VCaP (cell line): ENCODE measurements around the gene FBXW11.
A peak's percentile ranks its signal among the peaks of the same experiment; 100 is the strongest.

Source experiments
- H3K27ac ChIP-seq: fragments of 450-650 bp; 2 replicates; pipeline ENCODE4 v1.5.1; 2017
- TF ChIP-seq, protein P1 (sequence below): fragments of 450-650 bp; conservative IDR thresholded peaks from 2 replicates; pipeline ENCODE4 v1.5.1; 2017; ENCODE audit warnings: mild to moderate bottlenecking, moderate library complexity

FBXW11 gene

DNA sequence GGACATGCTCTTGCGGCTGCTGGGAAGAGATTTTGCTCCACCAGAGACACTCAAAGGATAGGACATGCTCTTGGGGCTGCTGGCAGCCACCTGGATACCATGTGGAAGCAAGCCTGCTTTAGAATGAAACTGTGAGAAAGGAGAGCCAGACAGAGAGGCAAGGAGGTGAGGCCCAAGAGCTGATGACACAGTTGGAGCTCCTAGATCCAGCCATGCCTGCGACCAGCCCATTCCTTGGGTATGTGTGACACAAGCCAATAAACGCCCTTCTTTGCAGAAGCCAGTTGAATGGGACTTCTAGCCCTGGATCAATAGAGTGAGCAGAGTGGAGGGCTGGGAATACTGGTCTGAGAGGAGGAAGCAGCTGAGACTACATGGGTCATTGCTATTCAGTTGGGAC is 151.2 kb downstream of the FBXW11 start:
- TF ChIP-seq, protein P1, sequence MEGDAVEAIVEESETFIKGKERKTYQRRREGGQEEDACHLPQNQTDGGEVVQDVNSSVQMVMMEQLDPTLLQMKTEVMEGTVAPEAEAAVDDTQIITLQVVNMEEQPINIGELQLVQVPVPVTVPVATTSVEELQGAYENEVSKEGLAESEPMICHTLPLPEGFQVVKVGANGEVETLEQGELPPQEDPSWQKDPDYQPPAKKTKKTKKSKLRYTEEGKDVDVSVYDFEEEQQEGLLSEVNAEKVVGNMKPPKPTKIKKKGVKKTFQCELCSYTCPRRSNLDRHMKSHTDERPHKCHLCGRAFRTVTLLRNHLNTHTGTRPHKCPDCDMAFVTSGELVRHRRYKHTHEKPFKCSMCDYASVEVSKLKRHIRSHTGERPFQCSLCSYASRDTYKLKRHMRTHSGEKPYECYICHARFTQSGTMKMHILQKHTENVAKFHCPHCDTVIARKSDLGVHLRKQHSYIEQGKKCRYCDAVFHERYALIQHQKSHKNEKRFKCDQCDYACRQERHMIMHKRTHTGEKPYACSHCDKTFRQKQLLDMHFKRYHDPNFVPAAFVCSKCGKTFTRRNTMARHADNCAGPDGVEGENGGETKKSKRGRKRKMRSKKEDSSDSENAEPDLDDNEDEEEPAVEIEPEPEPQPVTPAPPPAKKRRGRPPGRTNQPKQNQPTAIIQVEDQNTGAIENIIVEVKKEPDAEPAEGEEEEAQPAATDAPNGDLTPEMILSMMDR, result no peak
- H3K27ac ChIP-seq, result no peak overlapping the region

DNA sequence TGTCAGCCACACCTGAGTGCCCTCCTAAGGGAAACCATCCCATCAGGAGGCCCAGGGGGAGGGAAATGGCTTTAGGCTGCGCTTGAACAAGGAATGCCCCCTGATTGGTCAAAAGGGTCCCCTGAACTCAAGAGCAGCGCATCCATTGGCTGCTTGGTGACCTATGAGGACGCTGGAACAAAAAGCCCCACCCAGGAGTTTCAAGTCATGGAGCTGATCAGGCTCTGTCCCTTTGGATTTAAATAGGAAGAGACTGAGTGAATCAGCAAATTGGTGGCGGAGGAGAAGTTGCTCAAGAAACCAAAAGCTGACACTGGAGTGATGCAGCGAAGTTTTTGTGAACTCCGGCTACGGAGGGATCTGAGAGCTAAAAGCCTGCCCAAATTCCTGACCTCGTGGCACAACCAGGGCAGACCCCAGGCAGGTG is 154.2 kb downstream of the FBXW11 start:
- TF ChIP-seq, protein P1, result no peak
- H3K27ac ChIP-seq, result no peak overlapping the region

DNA sequence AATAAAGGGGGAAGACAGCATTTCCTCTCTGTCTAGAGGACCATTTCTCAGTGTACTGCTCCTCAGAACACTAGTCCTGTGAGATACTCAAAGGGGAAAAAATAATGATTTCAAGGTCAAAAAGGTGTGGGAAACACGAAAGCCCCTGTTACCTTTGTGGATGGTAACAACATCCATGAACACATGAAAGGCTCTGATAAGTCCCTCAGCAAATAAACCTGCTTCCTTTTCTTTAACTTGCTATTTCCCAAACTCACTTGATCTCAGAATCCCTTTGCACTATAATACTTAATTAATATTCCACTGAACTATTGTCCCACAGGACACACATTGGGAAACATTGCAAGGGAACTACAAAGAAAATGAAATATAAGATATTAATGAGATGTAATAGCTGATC is 155.2 kb downstream of the FBXW11 start:
- H3K27ac ChIP-seq, result no peak overlapping the region
- TF ChIP-seq, protein P1, result no peak

DNA sequence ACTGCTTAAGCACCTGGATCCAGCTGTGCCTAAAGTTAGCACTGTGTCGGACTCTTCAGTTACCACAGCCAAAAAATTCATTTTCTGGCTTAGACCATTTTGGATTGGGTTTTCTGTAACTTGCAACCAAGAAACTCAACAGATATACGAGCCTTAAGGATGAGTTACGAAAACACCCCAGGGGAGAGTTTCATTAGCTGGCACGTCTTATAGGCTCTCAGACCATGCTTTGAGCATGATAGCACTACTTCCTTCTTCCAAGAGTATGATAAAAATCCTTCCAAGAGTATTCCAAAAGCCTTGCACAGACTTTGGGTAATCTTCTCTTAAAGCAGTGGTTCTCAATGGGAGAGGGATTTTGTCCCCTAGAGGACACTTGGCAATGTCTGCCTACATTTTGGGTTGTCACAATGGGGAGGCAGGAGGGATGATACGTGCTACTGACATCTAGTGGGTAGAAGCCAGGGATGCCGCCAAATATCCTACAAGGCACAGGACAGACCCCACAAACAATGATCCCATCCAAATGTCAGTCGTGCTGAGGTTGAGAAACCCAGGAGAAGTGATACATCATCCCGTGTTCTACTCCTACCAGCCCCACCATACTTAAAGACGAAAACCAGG is 156.0 kb downstream of the FBXW11 start:
- no peak overlapping the region for H3K27ac ChIP-seq
- TF ChIP-seq, protein P1, result peak; percentile 73

DNA sequence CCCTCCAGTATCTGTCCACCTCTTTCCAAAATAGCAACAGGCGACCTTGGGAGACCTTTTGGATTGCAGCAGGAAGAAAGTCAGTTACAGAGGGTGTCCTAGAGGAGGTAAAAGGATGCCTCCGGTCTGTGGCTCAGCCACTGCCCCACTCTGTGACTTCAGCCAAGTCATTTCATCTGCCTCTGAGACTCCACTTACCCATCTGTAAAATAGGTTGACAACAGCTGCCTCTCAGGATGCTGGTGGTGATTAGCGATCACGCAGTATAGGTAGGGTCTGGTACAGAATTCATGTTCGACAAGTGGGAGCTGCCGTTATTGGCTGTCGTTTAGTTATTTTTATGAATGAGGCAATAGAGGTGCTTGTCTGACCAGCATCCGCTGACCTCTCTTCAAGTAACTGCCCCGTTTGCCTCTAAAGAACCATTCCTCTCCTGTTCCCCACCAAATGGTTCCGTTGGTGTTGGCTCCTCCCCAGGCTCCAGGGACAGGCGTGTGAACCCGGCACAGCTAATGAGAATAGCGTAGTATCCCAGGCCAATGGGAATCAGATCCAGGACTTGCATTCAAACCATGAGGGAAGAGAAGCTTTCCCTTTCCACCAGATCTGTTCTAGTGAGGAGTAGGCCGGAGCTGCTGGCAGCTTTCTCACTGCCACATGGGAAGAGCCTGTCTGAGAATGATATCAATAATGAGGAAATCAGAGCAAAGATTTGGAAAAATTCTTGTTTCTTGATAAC is 156.7 kb downstream of the FBXW11 start:
- no peak overlapping the region for H3K27ac ChIP-seq

DNA sequence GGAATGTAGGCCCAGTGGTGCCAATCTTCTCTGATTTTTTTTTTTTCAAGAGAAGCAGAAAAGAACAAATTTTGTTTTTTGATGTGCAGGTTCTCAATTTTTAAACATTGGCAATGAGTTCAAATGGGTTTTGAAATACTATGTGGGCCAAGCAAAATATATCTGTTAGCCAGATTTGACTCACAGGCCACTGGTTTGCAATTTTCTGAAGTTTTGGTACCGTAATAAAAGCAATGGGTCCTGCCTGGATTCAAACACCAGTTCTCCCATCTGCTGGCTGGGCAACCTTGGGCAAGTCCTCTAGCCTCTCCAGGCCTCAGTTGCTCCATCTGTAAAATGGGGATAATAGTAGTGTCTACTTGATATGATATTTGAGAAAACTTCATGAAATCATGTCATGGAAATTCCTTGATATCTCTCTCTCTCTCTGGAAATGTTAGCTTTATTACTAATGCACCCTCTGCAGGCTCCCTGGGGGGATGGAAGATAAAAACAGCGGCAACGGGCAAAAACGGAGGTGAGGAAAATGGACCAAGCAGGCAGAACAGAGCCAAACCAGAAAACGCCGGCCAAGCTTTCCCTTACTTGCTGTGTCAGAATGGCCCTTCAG is 157.4 kb downstream of the FBXW11 start:
- no peak overlapping the region for H3K27ac ChIP-seq
- TF ChIP-seq, protein P1, result 0 out of 2 replicates have a peak, but pooled peaks have one; percentile 24

More for the DNA sequence above, 156.7 kb downstream of the FBXW11 start:
- TF ChIP-seq, protein P1, result 0 out of 2 replicates have a peak, but pooled peaks have one; percentile 1

DNA sequence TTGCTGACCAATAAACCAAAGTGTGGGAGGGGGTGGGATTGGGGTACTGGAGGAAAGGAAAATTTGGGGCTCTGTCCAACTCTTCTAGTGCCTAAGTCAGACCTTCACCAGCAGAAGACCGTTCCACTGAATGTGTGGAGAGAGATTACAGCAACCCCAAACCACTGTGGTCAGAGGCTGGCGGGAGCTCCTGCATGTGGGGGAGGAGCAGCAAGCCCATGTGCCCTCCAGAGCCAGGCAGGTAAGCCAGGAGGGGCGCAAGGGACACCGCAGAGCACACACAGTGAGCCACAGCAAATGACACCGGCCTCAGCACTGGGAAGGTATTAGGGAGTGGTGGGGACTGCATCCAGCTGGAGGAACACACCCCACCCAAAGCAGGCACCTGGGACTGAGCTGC is 158.0 kb downstream of the FBXW11 start:
- no peak overlapping the region for H3K27ac ChIP-seq
- TF ChIP-seq, protein P1, result no peak
